ENCODE results near the gene MPND.

The MPND gene

GRCh38 chr19:4409123-4409933, 66.0 kb downstream of the MPND start:
- no peak for DNase-seq

All from activated CD4-positive, CD25-positive, alpha-beta regulatory T cell treated with anti-CD3 and anti-CD28 coated beads, Interleukin-2, amount 50 U/mL, for 72 hours (primary cell).